Right renal cortex interstitium (tissue), 3 donors: ENCODE data around the gene MSGN1. TPM values are rescaled to one million over a fixed set of nuclear protein-coding genes. Genes with fewer than 3 reads are reported as not detected.
"Not testable (repeated sequence)": the region's sequence is repeated elsewhere in the genome, so short reads cannot be mapped to it uniquely, and the experiment has no call there.

Experiments used
- DNase-seq, 3 donors: peaks; one replicate each; pipeline ENCODE4 v3.0.0-alpha.2; 2013; ENCODE audit warnings: low read depth in 3 of 3, low spot score in 2 of 3
- polyA plus RNA-seq, 3 donors: library from polyadenylated mRNA; unstranded; fragments of 120-200 nt; gene quantifications; one replicate each; pipeline ENCODE4 v1.2.1, GENCODE V29; 2013; ENCODE audit not compliant: insufficient read length in 3 of 3

Gene MSGN1
- polyA plus RNA-seq, 3 donors: not detected

DNA sequence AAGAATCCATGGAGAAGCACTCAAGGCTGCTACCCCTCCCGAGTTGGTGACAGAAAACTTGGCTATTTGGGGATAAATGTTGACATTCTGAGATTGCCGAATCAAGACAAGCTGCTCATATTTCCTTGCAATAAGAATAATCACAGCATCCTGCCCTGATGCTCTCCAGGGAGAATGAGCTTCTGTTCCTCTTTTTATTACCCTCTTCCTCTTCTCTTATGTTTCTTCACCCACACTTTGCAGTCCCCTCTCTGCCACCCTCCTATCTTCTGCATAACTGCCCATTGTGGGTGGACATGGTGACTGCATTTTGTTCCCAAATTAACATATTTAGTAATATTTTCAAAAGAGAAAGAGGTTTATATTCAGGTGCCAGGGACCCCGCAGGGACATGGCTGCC lies 11.9 kb upstream of the MSGN1 start:
- no peak for DNase-seq

DNA sequence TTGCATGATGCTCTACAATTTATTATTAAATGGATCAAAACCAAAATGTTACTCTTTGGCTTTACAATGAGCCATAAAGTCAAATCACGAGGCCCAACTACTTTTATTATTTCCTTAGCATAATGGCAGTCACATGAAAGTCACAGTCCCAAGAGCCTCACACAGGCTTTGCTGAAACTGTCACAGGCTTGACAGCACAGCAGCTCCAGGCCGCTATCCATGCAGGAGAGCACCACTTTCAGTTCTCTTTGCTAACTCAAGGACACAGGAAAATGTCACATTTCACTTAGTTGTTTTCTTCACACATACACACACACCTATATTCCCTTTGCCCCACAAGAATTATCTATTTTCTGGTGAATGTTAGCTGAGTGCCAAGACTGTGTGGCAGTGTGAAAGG lies 11.1 kb upstream of the MSGN1 start:
- no peak for DNase-seq

DNA sequence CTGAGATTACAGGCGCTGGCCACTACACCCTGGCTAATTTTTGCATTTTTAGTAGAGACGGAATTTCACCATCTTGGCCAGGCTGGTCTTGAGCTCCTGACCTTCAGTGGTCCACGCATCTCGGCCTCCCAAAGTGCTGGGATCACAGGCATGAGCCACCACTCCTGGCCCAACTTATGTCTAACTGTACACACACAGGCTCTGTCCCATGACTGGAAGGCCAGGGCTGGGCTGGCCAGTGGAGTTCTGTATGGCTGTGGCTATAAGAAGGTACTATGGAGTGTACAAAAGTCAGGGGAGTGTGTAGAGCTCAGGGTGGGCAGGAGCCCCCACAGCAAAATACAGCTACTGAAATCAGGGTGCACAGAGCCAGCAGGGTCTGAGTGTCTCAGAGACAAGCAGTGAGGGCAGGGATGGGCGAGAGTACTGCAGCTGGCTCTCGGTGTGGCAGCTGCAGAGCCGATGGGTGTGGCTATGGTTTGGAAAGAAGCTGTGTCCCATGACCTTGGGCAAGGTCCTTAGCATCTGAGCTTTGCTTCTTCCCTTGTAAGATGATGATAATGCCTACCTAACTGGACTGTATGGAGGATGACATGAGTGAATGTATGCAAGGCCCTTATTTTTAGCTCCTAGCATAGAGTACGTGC lies 10.4 kb upstream of the MSGN1 start:
- DNase-seq: no peak

DNA sequence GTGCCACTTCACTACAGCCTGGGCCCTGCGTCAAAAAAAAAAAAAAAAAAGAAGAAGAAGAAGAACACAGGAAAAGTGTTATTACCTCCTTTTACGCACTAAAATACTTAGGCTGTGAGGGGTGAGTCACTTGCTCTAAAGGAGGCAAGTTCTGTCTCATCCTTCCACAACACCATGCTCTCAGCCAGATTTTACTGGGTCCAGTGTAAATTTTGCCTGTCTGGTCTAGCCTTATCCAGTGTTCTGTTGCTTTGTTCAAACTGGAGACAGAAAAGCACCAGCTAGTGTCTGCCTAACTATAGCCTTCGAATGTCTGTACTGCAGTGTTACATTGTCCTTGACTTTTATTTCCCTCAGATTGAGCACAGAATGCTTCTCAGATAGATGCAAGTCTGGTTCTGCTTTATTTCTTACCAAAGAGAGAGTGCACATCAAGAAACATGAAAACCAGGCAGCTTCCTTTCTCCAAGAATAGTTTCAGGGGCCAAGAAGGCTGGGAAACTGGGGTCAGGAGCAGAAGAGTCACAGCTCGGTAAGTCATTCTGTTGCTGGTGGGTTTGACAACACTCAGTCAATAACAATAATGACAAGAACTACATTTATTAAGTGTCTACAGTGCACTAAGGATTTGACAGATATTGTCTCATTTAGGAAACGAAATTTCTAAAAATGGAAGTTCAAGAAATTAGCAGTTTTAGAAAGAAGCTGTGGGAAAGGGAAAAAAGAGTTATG lies 3.1 kb upstream of the MSGN1 start:
- no peak for DNase-seq

DNA sequence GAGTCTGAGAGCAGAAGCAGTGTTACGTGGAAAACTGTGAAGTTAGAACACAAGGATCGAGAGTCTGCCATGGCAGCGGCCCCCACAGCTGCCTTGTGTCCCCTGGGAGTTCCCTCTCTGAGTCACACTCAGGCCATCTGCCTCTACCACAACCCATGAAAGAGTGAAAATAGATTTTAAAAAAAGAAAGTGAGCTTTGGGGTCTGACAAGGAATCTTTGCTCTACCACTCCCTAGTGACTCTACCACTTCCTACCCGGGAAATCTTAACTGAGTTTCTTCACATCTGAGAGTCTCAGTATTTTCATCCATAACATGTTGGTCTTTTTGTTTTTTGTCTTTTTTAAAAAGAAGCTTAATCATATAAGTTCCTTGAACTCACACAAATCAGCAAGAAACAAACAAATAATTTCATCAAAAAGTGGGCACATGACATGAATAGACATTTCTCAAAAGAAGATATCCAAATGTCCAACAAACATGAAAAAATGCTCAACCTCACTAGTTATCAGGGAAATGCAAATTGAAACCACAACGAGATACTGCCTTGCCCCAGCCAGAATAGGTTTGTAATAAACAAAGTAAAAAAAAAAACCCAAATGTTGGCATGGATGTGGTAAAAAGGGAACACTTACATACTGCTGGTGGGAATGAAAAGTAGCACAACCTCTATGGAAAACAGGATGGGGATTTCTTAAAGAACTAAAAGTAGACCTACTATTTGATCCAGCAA lies 2.4 kb upstream of the MSGN1 start:
- DNase-seq: no peak

DNA sequence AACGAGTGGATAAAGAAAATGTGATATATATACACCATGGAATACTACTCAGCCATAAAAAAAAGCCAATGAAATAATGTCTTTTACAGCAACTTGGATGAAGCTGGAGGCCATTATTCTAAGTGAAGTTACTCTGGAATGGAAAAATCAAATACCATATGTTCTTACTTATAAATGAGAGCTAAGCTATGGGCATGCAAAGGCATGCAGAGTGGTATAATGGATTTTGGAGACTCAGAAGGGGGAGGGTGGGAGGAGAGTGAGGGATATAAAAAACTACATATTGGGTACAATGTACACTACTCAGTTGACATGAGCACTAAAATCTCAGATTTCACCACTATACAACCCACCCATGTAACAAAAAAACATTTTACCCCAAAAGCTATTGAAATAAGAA lies 1.7 kb upstream of the MSGN1 start:
- no peak for DNase-seq

DNA sequence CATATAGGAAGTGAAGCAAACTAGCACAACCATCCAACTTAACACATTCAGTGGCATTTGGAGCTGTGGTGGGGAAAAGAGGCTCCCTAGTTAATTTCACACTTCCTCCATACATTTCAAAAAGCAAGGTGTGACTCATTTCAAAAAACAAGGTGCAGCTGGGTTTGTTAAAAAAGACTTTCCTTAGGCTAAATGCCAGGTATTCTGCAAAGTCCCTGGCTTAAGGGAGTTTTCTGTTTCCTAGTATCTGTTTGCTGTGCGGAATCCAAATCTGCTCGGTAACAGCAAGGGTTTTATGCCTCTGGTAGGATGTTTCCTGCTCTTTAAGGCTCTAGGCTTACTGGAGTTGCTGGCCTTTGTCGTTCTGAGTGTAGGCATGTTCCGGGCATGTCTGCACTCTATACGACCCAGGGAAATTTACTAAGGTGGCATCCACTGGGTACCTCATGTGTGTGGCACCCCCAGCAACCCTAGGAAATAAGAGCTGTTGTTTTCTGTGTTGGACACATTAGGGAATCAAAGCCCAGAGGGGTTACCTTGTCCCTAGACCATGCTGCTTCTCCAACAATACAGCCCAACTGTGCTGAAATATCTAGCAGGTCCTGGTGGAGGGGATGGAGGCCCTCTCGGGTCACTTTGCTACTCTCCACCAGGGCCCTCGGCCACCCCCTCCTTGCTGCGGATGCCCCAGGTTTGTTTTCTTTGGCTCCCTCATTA lies 634 bp upstream of the MSGN1 start:
- DNase-seq: no peak

DNA sequence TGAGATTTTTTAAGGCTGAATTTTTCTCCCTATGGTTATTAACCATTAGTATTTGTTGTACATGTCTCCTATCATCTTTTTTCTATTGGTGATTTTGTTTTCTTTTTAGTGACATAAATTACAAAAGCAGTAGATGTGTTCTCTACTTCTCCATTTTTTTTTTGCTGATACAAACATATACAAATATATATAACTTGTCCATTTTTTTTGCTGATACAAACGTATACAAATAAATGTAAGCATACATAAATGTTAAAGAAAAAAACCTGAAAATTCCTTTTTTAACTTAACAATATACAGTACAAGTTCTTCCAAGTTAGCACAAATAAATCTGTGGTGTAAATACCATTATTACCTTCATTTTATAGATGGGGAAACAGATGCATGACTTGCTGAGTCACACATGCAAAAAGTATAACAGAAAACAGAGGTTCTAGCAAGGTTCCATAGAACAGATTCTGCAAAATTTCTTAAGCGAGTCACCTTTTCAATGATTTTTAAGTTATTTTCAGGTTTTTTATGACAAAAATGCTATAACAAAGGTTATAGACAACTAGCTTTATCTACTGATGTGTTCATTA lies 2.1 kb downstream of the MSGN1 start:
- DNase-seq: no peak

DNA sequence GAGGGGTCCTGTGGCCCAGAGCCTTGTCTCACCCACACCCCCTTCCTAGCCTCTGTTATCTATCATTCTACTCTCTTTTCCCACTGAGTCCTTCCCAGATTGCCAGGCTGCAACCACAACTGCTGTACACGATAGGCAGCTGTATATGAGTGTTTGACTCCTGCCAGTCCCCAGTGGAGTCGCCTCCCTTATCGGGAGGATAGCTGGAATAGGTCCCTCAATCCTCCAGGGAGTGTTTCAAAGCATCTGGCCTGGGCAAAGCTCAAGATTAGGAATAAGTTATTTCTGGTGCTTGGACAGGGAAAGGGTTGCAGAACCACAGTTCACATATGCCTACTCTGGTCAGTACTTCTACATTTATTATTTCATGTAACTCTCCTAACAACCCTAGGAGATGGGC lies 4.8 kb downstream of the MSGN1 start:
- DNase-seq: no peak

DNA sequence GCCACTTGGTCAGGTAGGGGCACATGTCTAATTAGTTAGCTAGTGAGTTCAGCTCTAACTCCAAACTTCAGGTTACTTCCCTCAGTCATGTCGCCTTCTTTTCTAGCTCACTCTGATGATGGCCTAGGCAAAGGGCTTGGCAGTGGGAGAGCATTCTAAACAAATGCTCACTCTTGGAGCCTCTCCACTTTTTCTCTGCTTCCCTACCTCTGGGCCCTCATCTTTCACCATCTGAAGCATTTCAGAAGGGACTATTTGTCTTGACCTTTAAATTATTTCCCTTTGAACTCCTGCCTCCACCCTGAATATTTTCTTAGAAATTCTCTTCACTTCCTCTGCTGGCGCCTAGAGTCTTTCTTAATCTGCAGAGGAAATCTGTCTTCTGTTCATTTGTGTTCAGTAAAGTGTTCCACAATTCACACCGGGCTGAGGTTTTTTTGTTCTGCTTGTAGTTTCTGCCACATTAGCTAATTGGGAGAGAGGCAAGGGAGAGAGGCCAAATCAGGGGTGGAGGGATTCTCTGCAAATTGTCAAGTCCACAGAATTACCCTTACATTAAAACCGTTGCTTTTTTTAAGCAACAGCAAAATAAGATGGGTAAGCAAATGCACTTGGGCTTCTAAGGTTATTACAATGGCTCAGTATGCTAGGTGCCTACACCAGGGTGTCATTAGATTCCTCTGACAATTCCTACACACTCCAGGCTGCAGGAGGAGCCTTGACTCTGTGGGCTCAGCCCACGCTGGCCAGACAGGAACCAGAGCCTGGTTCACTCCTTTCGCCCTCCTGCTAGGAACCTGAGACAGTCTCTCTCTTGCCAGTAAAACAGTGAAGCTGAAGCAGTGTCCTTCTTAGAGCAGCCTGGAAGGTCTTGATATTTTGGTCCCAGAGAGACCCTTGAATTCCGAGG lies 5.5 kb downstream of the MSGN1 start:
- DNase-seq: peak in 1 of 3 donors; percentile 20

DNA sequence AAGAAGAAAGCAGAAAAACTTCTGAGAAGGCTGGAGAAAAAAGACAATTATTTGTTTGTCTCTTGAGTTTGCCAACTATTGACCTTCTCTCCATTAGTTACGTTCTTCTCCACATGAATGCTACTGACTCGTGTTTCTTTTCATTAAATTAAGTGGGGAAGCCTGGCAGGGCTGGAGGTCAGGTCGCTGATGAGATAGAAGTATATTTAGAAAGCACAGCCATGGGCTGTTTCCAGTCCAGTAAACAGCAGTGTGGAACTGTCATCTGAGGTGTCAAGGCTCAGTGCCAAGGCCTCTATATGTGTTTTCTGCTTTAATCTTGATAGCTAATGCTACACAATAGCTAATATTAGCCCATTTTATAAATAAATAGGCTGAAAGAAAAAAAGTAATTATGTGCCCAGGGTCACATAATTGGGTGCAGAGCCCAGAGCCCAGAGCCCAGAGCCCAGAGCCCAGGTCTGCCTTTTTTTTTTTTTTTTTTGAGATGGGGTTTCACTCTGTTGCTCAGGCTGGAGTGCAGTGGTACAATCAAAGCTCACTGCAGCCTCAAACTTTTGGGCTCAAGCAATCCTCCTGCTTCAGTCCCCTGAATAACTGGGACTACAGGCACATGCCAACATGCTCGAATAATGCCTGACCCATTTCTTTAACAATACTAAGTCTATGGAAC lies 6.3 kb downstream of the MSGN1 start:
- DNase-seq: no peak

DNA sequence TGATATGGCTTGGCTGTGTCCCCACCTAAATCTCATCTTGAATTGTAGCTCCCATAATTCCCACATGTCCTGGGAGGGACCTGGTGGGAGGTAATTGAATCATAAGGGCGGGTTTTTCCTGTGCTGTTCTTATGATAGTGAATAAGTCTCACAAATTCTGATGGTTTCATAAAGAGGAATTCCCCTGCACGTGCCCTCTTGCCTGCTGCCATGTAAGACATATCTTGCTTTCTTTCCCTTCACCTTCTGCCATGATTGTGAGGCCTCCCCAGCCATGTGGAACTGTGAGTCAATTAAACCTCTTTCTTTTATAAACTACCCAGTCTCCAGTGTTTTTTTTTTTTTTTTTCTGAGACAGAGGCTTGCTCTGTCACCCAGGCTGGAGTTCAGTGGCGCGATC lies 7.4 kb downstream of the MSGN1 start:
- not testable (repeated sequence) for DNase-seq

DNA sequence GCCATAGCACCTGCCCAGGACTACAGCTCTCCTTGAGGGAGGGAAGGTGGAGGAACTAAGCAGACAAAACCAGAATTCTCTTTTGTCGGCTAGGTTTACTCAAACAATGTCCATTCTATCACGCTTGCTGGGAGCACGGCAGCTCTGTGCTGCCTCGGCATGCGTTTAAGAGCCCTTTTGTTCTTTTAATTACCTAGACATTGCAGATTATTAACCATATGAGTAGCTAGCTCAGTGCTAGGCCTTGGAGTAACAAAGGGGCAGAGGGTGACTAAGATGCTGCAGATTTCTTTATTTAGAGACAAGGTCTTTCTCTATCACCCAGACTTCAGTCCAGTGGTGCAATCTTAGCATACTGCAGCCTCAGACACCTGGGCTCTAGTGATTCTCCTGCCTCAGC lies 11.1 kb downstream of the MSGN1 start:
- peak in 1 of 3 donors; percentile 5 for DNase-seq

DNA sequence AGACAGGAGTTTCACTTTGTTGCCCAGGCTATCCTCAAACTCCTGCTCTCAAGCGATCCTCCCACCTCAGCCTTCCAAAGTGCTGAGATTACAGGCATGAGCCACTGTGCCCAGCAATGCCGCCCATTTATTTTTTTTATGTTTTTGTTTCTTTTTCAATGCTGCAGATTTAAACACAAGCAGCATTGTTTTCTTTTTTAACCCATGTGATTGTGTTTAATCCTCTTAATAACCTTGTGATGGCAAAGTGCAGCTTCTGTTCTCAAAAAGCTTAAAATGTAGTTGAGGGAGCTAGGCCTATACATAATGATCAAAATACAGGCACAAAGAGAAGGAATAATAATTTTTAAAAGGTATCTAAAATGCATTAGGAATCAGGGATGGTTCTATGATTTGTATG lies 11.5 kb downstream of the MSGN1 start:
- DNase-seq: no peak

DNA sequence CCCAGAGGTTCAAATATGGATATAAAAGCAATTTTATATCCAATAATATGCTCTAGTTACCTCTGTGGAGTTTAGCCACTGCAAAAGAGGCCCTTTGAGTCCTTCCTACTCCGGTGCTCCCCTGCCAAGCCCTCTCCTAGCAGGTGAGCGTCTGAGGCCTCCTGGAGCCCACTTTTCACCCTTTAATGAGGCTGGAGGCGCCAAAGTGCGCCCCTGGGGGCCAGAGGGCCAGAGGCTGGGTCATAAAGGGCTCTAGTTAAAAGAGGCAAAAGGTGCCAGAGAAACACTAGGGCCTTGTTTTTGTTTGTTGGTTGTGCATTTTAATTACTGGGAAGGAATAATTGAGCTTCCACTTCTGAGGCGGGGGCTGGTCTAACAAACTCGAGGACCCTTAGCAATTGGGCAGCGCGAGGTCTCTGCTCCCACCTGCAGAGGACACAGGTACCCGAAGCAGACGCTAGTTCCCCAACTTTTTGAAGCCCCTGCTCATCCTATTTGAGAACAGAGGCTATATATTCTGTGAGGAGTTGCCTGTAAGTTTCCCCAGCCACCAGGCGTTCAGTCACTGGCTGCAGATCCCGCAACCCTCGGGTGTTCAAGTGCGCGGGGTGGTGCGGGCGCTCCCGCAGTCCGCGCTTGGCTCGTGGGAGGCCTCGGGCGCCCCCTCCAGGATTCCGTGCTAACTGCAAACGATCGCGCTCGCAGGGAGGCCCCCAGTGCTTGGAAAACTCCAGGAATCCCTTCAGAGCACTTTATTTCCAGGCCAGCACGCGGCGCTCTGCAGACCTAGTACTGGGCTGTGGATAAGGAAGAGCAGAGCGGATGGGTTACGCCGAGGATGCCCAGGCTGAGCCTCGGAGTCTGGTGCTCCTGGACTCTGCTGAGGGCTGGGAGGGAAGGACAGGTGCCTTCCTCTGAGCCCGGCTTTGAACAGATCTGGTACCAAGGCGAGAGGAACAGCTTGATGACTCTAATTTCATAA lies 14.1 kb downstream of the MSGN1 start:
- peak; percentile 31 to 65 (median 55) for DNase-seq

DNA sequence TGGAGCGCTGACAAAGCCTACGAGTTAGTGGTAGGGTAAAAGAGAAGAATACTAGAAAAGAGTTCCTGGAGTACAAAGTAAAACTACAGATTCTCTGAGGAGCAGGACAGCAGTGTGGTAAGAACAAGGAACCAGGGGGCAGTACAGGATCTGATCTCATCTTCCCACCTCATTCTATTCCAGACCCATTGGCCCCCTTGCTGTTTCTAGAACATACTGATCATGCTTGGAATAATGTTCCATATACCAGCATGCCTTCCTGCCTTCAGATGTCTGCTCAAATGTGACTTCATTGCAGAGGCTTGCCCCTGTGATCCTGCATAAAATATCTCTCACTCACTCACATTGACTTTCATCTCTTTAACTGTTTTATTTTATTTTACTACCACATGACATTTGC lies 19.3 kb downstream of the MSGN1 start:
- no peak for DNase-seq

DNA sequence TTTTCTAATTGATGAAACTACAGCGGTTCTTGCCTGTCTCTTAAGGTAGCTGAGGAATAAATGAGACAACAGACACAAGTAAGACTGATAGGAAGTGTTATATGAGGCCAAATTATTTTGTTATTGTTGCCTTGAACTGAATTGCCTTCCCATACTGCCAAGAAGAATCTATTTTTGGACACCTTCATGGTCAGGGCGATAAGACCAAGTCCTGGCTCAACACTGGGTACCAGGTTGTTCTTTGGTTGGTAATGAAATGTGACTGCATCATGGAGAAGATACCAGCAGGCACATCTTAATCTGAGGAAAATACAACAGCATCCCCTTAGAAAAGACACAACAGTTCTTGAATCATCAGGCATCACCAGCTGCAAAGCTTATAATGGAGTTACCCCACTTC lies 23.7 kb downstream of the MSGN1 start:
- no peak for DNase-seq

DNA sequence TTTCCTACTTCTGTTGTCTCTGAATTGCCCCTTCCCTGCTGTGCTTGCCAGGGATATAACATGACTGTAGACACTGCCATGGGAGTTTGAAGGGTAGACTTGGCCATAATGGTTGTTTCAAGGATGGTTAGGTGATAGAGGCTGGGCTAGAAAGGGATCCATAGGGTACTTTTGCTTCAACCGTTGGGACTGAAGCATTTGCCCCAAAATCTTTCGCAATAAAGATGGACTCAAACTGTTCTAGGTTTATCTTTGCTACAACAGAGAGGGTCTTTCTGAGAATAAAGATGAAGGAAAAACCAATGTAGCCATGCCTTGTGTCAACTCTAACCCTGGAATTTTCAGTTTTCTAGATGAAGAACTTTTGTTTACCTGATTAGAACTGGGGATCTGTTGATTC lies 27.2 kb downstream of the MSGN1 start:
- no peak for DNase-seq
